GM11168 (cell line): ENCODE measurements around the gene SULT1C2.
"Not testable (repeated sequence)": the region's sequence is repeated elsewhere in the genome, so short reads cannot be mapped to it uniquely, and the experiment has no call there.

Experiments used
- in situ Hi-C: fragments of 300-500 bp; cut with MboI; formaldehyde crosslinking; loops from one replicate; pipeline ENCODE4 v1.12.0; 2022; ENCODE audit warnings: low sequenced_read_pairs; ENCODE audit not compliant: unreplicated experiment

Gene SULT1C2

DNA sequence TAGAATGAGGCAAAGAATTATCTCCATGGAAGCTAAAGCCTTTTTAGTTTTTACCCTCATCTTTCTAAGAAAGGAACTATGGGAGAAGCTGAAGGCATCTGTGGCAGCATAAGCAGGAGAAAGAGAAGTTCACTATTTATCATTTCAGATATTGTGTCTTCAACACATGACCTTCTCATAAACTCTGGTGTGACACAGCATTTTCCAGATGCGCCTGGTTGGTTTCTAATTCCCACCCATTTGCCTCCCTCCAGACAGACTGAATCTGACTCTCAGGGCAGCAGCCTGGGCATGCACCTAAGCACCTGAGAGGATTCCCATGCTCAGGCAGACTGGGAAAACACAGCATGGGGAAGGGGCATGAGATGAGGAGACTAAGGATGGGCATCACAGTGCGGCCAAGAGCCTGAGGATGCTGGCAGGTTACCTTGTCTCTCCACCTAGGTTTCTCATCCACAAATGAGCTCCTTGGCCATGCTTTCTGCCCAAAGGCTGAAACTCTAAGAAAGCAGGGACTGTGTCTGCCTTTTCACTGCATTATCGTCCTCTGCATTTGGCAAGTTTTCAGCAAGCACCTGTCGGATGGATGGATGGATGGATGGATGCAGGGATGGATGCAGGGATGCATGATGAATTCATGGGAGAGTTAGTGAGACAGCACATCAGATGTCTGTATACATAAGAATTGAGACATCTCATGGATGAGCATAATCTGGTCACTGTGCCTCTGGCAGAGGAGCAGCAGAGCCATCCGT lies 60.3 kb downstream of the SULT1C2 start:
- in situ Hi-C loops = no loop called here

- in situ Hi-C loops = no loop called here
Measured at GRCh38 chr2:108349571-108349928, 60.9 kb downstream of the SULT1C2 start.

DNA sequence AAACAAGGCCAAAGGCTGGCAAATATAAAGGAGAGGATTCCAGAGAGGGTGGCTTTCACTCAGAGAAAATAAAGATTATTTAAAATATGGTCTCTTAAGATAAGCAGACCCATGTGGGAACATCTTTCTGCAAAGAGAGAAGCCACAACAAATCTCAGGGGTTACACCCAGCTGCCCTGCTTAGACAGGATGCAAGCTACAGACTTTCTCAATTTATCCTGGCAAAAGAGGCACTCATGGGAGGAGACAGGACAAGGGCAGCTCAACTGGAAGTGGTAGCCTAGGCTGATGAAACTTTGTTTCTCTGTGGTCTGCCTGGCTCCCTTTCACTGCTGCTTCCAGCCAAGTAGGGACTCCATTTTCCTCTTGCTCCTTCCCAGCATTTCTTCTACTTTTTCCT lies 63.2 kb downstream of the SULT1C2 start:
- in situ Hi-C loops = no loop called here

DNA sequence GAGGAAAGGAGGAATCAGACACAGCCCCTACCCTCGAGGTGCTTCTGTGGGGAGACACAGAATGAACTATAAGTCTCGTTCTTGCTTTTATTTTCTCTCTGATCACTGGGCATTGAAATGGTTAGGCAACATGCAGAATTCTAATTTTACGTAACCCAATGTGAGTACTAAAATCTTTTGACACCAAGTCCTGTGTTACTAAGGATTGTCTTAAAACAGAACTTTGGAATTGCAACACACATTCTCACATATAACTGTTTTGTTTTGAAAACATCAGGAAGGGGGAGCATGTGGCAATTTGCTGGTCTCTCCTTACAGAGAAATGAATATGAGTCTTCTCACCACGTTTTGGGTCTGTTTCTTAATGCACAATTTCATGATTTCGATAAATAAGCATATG lies 65.4 kb downstream of the SULT1C2 start:
- in situ Hi-C loops = no loop called here

DNA sequence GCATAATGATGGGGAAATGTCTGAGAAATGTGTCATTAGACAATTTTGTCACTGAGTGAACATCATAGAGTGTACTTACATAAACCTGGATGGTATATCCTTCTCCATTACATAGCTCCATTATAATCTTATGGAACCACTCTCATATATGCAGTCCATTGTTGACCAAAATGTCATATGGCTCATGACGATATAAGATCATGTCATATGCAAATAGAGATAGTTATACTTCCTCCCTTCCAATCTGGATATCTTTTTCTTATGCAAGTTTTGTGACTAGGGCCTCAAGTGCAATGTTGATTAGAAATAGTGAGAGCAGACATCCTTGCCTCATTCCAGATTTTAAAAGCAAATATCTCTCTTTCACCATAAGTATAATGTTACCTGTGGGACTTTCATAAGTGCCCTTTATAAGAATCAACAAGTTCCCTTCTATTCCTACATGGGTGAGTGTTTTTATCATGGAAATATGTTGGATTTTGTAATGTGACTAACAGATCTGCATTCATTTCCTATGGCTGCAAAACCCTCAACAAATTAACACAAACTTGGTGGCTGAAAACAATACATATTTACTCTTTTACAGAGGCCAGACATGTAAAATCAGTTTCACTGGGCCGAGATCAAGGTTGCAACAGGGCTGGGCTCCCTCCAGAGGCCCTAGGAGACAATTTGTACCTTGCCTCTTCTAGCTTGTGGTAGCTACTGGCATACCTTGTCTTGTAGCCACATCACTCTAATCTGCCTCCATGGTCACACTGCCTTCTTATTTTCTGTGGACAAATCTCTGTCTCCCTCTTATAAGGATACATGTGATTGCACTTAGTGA lies 67.4 kb downstream of the SULT1C2 start:
- in situ Hi-C loops = no loop called here

DNA sequence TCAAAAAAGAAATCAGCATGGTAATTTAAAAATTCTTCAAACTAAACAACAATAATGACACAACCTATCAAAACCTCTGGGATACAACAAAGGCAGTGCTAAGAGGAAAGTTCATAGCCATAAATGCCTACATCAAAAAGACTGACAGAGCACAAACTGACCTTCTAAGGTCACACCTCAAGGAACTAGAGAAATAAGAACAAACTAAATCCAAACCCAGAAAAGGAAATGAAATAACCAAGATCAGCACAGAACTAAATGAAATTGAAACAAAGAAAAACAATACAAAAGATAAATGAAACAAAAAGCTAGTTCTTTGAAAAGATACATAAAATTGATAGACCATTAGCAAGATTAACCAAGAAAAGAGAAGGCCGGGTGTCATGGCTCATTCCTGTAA lies 70.6 kb downstream of the SULT1C2 start:
- in situ Hi-C loops = not testable (repeated sequence)
